Tibial artery (tissue), 4 donors: ENCODE data around the gene SHOC2.

Experiments
- DNase-seq, 2 donors: peaks; one replicate each; pipeline ENCODE4 v3.0.0-alpha.2; 2019
- H3K27ac ChIP-seq, 2 donors: fragments of 200-600 bp; sonication (generic) in 1 of 2; 1 replicate in 1 of 2; 2 replicates in 1 of 2; pipeline ENCODE4 v1.5.1; 2018 to 2019; ENCODE audit warnings: mild to moderate bottlenecking in 1 of 2
- H3K27me3 ChIP-seq, 2 donors: fragments of 200-600 bp; sonication (generic) in 1 of 2; one replicate each; pipeline versions ENCODE4 v1.5.1 to v1.6.0; 2016 to 2019
- H3K36me3 ChIP-seq, 3 donors: fragments of 200-600 bp; sonication (generic) in 2 of 3; one replicate each; pipeline ENCODE4 v1.5.1; 2016 to 2019; ENCODE audit warnings: mild to moderate bottlenecking in 2 of 3
- H3K4me1 ChIP-seq, 4 donors: fragments of 200-600 bp; sonication (generic) in 2 of 4; 1 replicate in 3 of 4; 2 replicates in 1 of 4; pipeline ENCODE4 v1.5.1; 2016 to 2019
- H3K4me3 ChIP-seq, 2 donors: fragments of 200-600 bp; sonication (generic) in 1 of 2; 1 replicate in 1 of 2; 2 replicates in 1 of 2; pipeline ENCODE4 v1.5.1; 2018 to 2019; ENCODE audit warnings: mild to moderate bottlenecking in 2 of 2
- H3K9me3 ChIP-seq, 3 donors: fragments of 200-600 bp; sonication (generic) in 1 of 3; one replicate each; pipeline ENCODE4 v1.5.1; 2016 to 2019
- CTCF ChIP-seq, 2 experiments: fragments of 200-600 bp in 1 of 2; fragments of 450-650 bp in 1 of 2; IDR thresholded peaks; one replicate each; pipeline ENCODE4 v1.5.1; 2017 to 2019; ENCODE audit warnings: antibody characterized with exemption in 2 of 2, mild to moderate bottlenecking in 1 of 2, moderate library complexity in 1 of 2
- intact Hi-C: fragments of 100-400 bp; cut with DNase I; formaldehyde crosslinking; loops from one replicate; pipeline ENCODE4 v1.15.0; 2023; ENCODE audit warnings: low total_unique reads

Gene SHOC2

GRCh38 chr10:110919349-110919931 lies at the start of gene SHOC2:
Gene SHOC2, plus strand, starts transcription at chr10:110919604. Its CDS starts 44,755 bp downstream, at chr10:110964359.
- no peaks in the 10 kb centered on the region for H3K27me3 ChIP-seq
- H3K36me3 ChIP-seq, result no peaks in the 10 kb centered on the region
- peak within 1 kb of the TSS; percentile 88 to 90 for H3K4me3 ChIP-seq
- peak; percentile 99 to 100 for DNase-seq
- intact Hi-C loops, result loop anchor here (5.0 kb wide), 1 partner anchor 47 kb away; the partner anchor contains the start of gene PDCD4
- H3K4me1 ChIP-seq, result peaks cover 0 to 49% (median 16%) of the 10 kb centered on the region in 4 donors
- TF ChIP-seq CTCF (IDR thresholded peaks at IDR 0.05), result peak in 1 of 2 experiments; percentile 24
- H3K9me3 ChIP-seq, result no peaks in the 10 kb centered on the region
- H3K27ac ChIP-seq, result peak within 1 kb of the TSS; percentile 98

GRCh38 chr10:110870823-110871297 lies 48.5 kb upstream of the SHOC2 start:
- Histone ChIP-seq H3K27ac (peak overlapping the region; percentile 100), H3K4me1 (peaks cover 0 to 54% (median 12%) of the 10 kb centered on the region in 4 donors), H3K4me3 (peak overlapping the region; percentile 98 to 99), H3K36me3 (peaks cover 0 to under 1% (median 0%) of the 10 kb centered on the region in 3 donors), H3K9me3 (no peaks in the 10 kb centered on the region), H3K27me3 (no peaks in the 10 kb centered on the region)
- no peak for TF ChIP-seq CTCF (IDR thresholded peaks at IDR 0.05)
- DNase-seq, result peak in 1 of 2 donors; percentile 67
- intact Hi-C loops, result loop anchor here (5.0 kb wide), 2 partner anchors 46 to 49 kb away; partner anchors contain the start of genes BBIP1 and SHOC2

GRCh38 chr10:110871298-110872084 lies 47.9 kb upstream of the SHOC2 start, which contains the start of gene PDCD4:
Gene PDCD4, plus strand, starts transcription at chr10:110871928. Its CDS starts 4,100 bp downstream, at chr10:110876028.
- no peak for TF ChIP-seq CTCF (IDR thresholded peaks at IDR 0.05)
- Histone ChIP-seq H3K9me3 (no peaks in the 10 kb centered on the region), H3K27me3 (no peaks in the 10 kb centered on the region), H3K4me3 (peak within 1 kb of the TSS; percentile 98 to 99), H3K27ac (peak within 1 kb of the TSS; percentile 100), H3K36me3 (peaks cover 0 to 6% (median 0%) of the 10 kb centered on the region in 3 donors), H3K4me1 (peaks cover 0 to 48% (median 10%) of the 10 kb centered on the region in 4 donors)
- intact Hi-C loops, result loop anchor here (5.0 kb wide), 2 partner anchors 46 to 49 kb away; partner anchors contain the start of genes BBIP1 and SHOC2
- peak; percentile 100 for DNase-seq

DNA sequence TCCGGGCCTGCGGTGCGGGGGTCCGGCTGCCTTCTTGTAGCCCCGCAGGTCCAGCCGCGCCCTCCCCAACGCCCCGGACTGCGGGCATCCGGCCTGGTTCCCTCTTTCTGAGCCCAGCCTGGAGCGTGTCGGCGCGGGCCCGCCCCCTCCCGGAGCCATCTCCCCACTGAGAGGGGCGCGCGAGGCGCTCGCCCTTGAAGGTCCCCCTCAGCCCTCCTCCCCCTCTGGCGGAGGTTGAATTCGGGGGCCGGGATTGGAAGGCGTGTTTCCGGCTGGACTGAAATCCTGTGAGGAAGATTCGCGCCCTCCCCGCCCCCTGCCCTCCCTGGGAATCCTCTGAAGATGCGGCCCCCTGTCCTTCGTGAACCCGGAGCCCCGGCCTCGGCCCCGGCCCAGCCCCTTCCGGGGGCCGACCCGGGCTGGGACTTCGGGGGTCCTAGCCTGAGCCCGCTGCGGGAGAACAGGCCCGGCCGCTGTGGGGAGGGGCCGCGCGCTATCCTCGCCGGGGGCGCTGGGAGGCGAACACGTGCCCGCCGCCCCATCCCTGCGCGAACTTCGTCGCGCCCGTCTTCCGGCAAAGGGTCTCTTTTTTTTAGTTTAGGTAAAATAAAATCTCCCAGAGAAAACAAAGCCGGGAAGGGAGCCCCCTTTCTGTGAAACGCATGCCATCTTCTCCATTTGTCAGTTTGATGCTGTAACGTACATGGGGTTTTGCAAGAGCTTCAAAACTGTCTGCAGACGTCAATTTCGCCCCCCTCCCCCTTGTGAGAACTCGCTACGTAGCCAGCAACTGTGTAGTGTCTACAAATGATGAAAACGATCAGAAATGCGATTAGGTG lies 47.0 kb upstream of the SHOC2 start:
- intact Hi-C loops, result loop anchor here (5.0 kb wide), 2 partner anchors 45 to 50 kb away; partner anchors contain the start of genes BBIP1 and SHOC2
- Histone ChIP-seq H3K36me3 (peaks cover 0 to 6% (median 0%) of the 10 kb centered on the region in 3 donors), H3K27ac (peak overlapping the region; percentile 100), H3K4me1 (peaks cover 0 to 42% (median 10%) of the 10 kb centered on the region in 4 donors), H3K9me3 (no peaks in the 10 kb centered on the region), H3K4me3 (peak overlapping the region; percentile 98 to 99), H3K27me3 (no peaks in the 10 kb centered on the region)
- peak; percentile 66 to 86 for DNase-seq
- no peak for TF ChIP-seq CTCF (IDR thresholded peaks at IDR 0.05)
